Stomach (tissue), 4 donors: Measurements from ENCODE around the gene BTBD9.

ENCODE experiments used
- EP300 ChIP-seq: sonication (generic); formaldehyde crosslinking; IDR thresholded peaks from one replicate; pipeline ENCODE4 v1.6.1; 2017; ENCODE audit warnings: antibody characterized with exemption
- POLR2A ChIP-seq, 4 donors: fragments of 450-650 bp; IDR thresholded peaks; one replicate each; pipeline ENCODE4 v1.6.1; 2016; ENCODE audit warnings: antibody characterized with exemption in 4 of 4, control low read depth in 2 of 4, mild to moderate bottlenecking in 1 of 4, moderate library complexity in 1 of 4

GRCh38 chr6:38587766-38588362 lies 51.9 kb downstream of the BTBD9 start:
- TF ChIP-seq EP300 (no peak), POLR2A (IDR thresholded peaks at IDR 0.05) (no peak)
